Keratinocyte (primary cell): ENCODE results near the gene R3HDM2.

Experiments used
- EZH2 ChIP-seq: IDR thresholded peaks from one replicate; pipeline ENCODE4 v1.6.1; 2012; ENCODE audit warnings: inconsistent platforms, mild to moderate bottlenecking, low read length, moderate library complexity
- TF ChIP-seq, protein P1 (sequence below), 3 experiments: IDR thresholded peaks in 1 of 3; conservative IDR thresholded peaks in 1 of 3; optimal IDR thresholded peaks in 1 of 3; 2 replicates in 2 of 3; 3 replicates in 1 of 3; pipeline versions ENCODE3 to v1.5.1; 2011; ENCODE audit warnings: low read length in 3 of 3, mild to moderate bottlenecking in 3 of 3, moderate library complexity in 2 of 3, control low read depth in 1 of 3, inconsistent platforms in 1 of 3; ENCODE audit not compliant: insufficient read depth in 2 of 3; ENCODE audit errors: extremely low read depth in 1 of 3

DNA sequence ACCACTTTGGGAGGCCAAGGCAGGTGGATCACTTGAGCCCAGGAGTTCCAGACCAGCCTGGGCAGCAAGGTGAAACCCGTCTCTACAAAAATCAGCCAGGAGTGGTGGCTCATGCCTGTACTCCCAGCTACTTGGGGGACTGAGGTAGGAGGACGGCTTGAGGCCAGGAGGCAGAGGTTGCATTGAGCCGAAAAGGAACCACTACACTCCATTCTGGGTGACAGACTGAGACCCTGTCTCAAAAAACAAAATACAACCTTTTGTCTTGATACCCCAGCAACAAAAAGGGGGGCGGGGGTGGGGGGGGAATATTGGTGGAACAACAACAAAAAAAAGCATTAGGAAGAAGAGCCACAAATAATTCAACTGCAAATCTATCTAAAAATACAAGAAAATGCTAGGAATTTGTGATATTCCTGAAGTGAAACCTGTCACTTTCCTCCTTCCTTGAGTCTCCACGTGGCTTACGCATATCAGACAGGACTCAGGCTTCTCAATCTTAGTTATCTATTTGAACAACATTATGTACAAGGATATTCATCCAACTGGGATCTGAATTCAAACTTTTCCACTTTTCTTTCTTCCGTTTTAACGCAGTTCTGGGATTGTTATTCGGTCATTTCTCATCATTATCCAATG, 1.3 kb downstream of the R3HDM2 start:
- TF ChIP-seq, protein P1, sequence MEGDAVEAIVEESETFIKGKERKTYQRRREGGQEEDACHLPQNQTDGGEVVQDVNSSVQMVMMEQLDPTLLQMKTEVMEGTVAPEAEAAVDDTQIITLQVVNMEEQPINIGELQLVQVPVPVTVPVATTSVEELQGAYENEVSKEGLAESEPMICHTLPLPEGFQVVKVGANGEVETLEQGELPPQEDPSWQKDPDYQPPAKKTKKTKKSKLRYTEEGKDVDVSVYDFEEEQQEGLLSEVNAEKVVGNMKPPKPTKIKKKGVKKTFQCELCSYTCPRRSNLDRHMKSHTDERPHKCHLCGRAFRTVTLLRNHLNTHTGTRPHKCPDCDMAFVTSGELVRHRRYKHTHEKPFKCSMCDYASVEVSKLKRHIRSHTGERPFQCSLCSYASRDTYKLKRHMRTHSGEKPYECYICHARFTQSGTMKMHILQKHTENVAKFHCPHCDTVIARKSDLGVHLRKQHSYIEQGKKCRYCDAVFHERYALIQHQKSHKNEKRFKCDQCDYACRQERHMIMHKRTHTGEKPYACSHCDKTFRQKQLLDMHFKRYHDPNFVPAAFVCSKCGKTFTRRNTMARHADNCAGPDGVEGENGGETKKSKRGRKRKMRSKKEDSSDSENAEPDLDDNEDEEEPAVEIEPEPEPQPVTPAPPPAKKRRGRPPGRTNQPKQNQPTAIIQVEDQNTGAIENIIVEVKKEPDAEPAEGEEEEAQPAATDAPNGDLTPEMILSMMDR (optimal IDR thresholded peaks at IDR 0.05 in 1 of 3, IDR thresholded peaks at IDR 0.05 in 1 of 3, conservative IDR thresholded peaks at IDR 0.05 in 1 of 3; ENCODE audit: extremely low read depth in 1 of 3, insufficient read depth in 2 of 3, low read length in 3 of 3): no peak
- TF ChIP-seq EZH2: no peak
